Brain pericyte (primary cell): ENCODE results near the gene CLIC5.
"Not testable (repeated sequence)": the region's sequence is repeated elsewhere in the genome, so short reads cannot be mapped to it uniquely, and the experiment has no call there.

Experiments
- DNase-seq: peaks from one replicate; pipeline ENCODE4 v3.0.0-alpha.2; 2012; ENCODE audit warnings: low read depth, low spot score

CLIC5 gene

DNA sequence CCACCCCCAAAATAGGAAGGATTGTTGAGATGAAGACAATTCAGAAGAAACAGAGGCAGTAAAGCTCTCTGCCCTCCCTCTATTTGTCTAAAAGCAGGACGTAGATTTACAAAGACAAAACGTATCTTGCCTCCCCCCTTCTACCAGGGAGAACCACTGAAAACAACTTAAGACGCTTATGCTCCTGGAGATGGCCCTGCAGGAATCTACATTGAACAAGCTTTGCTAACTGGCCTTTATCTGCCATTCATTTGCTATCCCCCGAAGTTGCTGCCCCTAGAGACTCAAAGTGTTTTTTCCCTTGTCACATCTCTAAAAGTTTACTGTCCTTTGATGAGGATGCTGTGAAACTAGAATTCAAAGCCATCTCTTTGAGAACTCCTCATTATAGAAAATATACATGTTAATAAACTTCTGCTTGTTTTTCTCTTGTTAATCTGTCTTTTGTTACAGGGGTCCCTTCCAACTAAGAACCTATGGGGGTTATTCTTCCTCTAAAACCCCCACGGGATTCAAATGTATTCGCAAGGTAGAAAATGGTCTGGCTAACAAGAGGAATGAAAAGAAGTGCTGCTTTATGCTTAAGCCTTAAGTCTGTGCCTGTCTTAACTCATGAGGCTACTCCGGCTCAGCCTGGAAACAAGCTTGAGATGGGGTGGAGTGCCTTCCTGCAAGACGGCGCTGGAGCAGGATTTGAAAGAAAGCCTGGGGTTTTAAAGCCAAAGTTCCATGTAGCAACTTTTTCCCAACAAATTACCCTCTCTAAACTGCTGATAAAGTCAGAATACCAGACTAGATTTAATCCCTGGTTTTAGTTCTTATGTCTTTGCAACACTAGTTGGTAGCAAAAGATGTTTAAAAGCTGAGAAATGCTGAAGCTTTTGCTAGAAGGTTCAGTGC is 88.0 kb downstream of the CLIC5 start:
- DNase-seq = no peak

DNA sequence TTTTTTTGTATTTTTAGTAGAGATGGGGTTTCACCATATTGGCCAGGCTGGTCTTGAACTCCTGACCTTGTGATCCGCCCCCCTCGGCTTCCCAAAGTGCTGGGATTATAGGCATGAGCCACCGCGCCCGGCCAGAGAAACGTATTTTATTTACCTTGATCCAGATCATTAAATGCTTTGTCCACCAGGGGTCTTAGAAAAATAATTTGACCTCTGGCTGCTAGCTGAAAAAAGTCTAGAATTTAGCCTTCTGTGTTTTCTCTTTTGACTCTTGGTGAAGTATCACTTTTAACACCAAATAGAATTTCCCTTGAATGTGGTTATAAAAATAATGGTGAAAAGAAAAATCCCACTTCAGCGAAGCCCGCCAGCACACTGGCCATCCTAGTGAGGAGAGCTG is 89.2 kb downstream of the CLIC5 start:
- not testable (repeated sequence) for DNase-seq

DNA sequence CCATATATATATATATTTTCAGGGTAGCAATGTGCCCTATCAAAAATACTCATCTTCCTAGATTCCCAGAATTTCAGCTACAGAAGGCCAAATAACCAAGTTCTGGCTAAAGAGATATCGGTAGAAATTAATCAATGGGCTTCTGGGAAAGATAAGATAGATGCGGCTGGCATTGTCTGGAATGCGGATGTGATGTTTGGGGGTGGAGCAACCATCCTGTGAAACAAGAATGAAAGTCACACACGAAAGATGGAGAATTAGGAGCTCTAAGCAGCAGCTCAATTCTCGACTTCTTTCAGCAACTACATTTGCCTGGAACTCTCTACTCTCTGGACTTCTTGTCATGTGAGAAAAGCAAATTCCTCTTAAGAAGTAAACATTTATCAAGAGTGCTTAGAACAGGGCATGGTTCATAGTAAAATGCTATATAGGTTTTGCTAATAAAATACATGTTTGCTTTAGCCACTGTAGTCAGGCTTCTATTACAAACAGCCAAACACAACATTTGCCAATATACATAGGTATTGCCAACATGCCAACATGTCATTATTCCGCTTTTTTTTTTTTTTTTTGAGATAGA is 90.8 kb downstream of the CLIC5 start:
- no peak for DNase-seq

DNA sequence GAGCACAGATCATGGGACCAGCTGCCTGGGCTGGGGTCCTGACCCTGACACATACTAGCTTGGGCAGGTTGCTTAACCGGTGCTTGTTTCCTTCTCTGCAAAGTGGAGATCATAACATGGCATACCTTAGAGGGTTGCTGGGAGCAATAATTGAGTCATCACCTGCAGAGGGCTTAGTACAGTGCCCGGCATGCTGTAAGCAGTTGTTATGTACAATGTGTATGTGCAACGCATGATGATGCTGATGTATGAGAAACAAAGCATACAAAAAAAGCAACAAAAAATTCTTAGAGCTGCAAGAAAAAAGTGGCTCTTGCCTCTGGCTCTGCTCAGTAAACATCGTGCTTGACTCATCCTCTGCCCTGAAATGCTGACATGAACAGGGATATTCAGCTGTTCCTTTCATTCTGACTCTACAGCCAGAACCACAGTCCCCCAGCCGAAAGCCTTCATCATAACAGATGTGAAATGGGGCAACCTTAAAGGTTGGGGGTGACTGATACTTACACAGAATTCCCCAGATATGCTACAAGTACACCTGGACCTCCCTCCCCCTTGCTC is 91.7 kb downstream of the CLIC5 start:
- DNase-seq = no peak

GRCh38 chr6:45922728-45923351 is 92.8 kb downstream of the CLIC5 start:
- DNase-seq = no peak

DNA sequence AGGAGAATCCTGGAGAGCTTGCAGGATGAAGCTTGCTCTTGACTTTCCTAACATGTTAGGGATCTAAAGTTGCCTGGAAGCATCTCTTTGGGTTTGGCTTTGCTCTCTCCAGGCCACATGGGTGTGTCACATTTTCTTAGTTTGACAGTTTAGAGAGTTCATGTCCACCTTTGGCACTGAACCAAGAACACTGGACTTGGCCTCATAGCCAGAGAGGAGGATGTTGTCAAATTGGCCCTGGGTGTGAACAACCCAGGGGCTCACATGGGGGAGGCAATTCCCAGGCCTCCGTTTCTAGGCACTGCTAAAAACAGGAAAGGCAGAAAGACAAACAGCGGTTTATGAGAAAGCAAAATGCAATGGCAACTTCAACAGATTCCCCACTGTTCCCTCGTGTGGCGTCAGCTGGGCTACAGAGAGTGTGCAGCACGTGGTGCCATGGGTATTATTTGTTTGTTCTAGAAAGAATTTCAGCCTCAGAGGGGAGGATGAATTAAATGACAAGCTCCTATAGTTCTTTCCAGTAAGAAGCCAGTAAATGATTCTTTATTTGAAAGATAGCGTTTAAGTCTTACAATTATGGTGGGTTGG is 93.9 kb downstream of the CLIC5 start:
- no peak for DNase-seq

DNA sequence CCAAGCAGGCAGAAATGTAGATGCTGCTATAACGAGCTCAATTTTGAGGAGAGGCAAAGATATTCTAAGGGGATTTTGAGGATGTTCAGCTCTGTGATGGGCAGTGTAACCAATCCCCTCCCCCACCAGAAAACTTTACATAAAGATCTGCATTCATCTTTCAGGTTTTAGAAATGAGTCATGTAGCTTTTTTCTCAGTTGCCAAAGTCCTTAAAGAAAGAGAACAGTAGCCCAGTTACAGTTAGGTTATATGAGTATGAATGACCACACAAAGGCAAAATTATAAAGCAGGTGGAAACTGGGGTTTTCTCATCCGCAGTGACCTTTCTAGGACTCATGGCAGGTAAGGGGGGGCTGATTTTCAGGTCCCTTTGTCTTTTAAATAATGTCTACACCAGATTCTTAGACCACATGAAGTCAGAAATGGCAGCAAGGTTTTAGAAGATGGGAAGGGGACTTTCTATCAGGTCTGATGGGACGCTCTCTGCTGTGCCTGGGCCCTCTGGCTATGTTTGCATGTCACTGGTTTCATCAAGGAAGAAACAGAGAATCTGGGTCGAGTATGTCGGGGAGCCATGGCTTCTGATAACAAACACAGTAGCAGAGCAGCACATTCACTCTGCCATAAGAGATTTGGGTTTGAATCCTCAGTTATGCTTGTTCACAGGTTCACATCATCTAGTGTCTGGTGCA is 94.7 kb downstream of the CLIC5 start:
- DNase-seq = no peak

- DNase-seq = no peak
Observed at GRCh38 chr6:45917439-45917838, 98.2 kb downstream of the CLIC5 start.

- DNase-seq = no peak
Observed at GRCh38 chr6:45916692-45917091, 99.0 kb downstream of the CLIC5 start.

GRCh38 chr6:45915780-45916468 is 99.7 kb downstream of the CLIC5 start:
- no peak for DNase-seq

DNA sequence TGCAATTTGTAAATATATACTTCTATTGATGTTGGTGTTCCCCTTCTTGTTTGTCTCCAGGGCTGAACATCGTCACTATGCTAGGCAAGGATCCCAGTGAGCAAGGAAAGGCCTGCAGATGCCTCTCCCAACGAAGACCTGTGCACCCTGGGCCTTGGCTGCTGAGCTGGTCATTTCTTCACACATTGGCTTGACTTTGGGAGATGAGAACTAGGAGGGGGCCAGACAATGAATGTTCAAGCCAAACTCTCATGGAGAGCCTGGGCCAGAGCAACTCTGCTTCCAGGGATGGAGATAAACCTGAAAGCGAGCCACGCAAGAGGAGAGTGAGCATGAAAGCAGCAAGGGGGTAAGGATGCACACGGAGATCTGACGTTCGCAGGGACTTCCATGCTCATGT is 104.0 kb downstream of the CLIC5 start:
- no peak for DNase-seq

GRCh38 chr6:45903959-45904358 is 111.7 kb downstream of the CLIC5 start:
- no peak for DNase-seq

GRCh38 chr6:45902984-45903383 is 112.7 kb downstream of the CLIC5 start:
- no peak for DNase-seq

- DNase-seq = no peak
Observed at GRCh38 chr6:45901767-45902650, 113.7 kb downstream of the CLIC5 start.

DNA sequence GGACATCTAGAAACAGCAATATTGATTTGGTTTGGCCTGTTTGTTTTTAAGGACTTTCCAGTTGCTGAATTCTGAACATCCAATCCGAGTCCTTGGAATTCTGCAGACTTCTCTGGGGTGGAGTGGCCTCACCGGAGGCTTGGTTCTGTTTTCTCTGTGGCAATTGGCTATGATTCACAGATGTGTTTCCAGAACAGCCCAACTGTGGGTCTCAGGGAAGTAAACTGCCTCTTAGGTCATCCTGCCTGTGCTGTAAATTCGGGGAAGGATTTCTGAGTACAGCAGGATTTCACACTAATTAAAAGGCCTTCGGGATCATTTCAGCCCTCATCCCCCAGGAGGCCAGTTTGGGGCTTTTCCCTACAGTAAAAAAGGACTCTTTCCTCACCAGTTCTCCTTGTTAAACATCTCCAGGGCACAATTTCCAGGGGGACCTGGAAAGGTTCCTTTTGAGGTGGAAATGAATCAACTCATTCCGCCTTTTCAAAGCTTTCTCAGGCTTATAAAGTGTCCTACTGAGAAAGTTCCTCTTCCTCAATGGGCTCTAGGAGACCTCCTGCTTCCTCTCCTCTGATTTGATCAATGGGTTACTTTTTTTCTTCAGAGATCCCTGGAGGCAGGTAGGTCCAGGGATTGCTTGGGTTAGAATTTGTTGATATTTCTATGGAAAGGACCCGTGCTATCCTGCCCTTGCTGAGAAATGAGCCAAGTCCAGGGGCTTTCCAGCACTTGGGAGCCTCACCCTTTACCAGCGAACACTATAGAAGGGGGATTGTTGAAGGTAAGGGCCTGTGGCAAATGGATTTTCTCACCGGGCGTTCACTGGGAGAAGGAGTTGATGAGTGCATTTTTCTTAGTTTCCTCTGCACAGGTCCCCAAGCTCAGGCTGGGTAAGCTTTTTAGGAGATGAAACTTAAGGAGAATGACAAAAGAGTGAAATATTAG is 114.6 kb downstream of the CLIC5 start:
- no peak for DNase-seq

GRCh38 chr6:45899683-45899946 is 116.0 kb downstream of the CLIC5 start:
- no peak for DNase-seq

DNA sequence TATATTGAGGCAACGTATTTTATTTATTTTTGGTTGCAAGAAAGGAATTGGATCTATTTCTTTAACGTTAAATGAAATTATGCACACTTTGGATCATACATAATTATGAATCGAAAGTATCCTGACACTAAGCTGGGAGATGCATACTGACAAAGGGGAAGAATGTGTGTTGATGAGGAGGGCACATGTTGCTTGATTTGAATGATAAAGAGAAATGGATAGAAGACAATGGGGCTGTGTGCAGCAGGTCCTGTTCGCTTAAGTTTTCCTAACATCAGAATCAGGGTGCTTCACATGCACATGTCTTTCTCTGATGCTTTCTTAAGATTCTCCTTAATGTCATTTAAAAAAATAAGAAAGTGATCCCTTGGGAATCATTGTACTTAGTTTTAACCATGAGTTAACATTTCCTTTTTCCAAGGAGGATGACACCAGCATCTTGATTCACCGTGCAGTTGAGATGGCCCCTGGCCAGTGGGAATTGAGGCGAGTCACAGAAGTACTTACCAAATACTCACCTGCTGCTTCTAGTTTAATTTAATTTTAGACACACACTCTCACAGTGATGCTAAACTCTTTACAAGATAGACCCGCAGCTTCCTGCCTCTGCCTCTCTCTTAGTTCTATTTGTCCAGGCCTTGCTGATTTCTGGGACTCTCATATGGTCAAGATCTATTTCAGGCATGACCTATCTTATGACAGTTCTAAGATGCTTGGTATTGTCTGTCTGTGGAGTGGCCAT is 116.5 kb downstream of the CLIC5 start:
- DNase-seq = no peak

- peak; percentile 53 for DNase-seq
Observed at GRCh38 chr6:45896783-45897441, 118.7 kb downstream of the CLIC5 start.
